HepG2 (cell line): ENCODE data around the gene TBL3. TPM values are rescaled to one million over a fixed set of nuclear protein-coding genes. Genes with fewer than 3 reads are reported as not detected.

ENCODE experiments used
- ARNTL ChIP-seq: sonication (generic); formaldehyde crosslinking; IDR thresholded peaks from 2 replicates; pipeline ENCODE4 v1.4.0; 2020; ENCODE audit warnings: mild to moderate bottlenecking, missing genetic modification reagents
- CHCHD3 ChIP-seq: sonication (generic); formaldehyde crosslinking; IDR thresholded peaks from 2 replicates; pipeline ENCODE4 v1.8.0; 2022; ENCODE audit warnings: mild to moderate bottlenecking, missing genetic modification reagents, moderate library complexity
- FOXA1 ChIP-seq, 2 experiments: fragments of 450-650 bp in 1 of 2; sonication (generic) in 1 of 2; formaldehyde crosslinking in 1 of 2; IDR thresholded peaks; 2 replicates each; pipeline versions ENCODE4 v1.4.0 to v1.6.1; 2016 to 2020; ENCODE audit warnings: missing genetic modification reagents in 1 of 2
- SP1 ChIP-seq, 2 experiments: fragments of 450-650 bp in 1 of 2; sonication (generic) in 1 of 2; formaldehyde crosslinking in 1 of 2; IDR thresholded peaks; 2 replicates each; pipeline versions ENCODE4 v1.4.0 to v1.6.1; 2016 to 2020; ENCODE audit warnings: missing genetic modification reagents in 1 of 2
- polyA plus RNA-seq, 8 experiments: library from polyadenylated mRNA; depleted of rRNA in 3 of 8; stranded (reverse) in 7 of 8; unstranded in 1 of 8; fragments of >200 nt; fragmentation: Illumina TruSeq in 4 of 8; extraction: Trizol in 4 of 8; gene quantifications; 2 replicates each; pipeline versions ENCODE4 v1.2.1 to v1.2.3, GENCODE V29; 2011 to 2016; ENCODE audit warnings: low read depth in 4 of 8, missing spikeins in 1 of 8, mixed read lengths in 1 of 8; ENCODE audit not compliant: insufficient read depth in 1 of 8
- total RNA-seq, 5 experiments: library from RNA; depleted of rRNA; stranded (reverse); fragments of >200 nt; fragmentation: Illumina TruSeq; extraction: Trizol; gene quantifications; 2 replicates each; pipeline ENCODE4 v1.2.3, GENCODE V29; 2016; ENCODE audit warnings: low read depth in 1 of 5
- TF ChIP-seq, protein P1 (sequence below): sonication (generic); formaldehyde crosslinking; IDR thresholded peaks from 2 replicates; pipeline ENCODE4 v1.5.1; 2020; ENCODE audit warnings: mild to moderate bottlenecking, missing genetic modification reagents
- TF ChIP-seq, protein P2 (sequence below): sonication (generic); formaldehyde crosslinking; IDR thresholded peaks from 2 replicates; pipeline ENCODE4 v1.4.0; 2020; ENCODE audit warnings: mild to moderate bottlenecking, missing genetic modification reagents

The TBL3 gene
- total and polyA plus RNA-seq, 2 of the 13 experiments (the other 11 are each of a cell fraction or from before 2014, with no cell fraction given) = 16.8 to 38.0 TPM

DNA sequence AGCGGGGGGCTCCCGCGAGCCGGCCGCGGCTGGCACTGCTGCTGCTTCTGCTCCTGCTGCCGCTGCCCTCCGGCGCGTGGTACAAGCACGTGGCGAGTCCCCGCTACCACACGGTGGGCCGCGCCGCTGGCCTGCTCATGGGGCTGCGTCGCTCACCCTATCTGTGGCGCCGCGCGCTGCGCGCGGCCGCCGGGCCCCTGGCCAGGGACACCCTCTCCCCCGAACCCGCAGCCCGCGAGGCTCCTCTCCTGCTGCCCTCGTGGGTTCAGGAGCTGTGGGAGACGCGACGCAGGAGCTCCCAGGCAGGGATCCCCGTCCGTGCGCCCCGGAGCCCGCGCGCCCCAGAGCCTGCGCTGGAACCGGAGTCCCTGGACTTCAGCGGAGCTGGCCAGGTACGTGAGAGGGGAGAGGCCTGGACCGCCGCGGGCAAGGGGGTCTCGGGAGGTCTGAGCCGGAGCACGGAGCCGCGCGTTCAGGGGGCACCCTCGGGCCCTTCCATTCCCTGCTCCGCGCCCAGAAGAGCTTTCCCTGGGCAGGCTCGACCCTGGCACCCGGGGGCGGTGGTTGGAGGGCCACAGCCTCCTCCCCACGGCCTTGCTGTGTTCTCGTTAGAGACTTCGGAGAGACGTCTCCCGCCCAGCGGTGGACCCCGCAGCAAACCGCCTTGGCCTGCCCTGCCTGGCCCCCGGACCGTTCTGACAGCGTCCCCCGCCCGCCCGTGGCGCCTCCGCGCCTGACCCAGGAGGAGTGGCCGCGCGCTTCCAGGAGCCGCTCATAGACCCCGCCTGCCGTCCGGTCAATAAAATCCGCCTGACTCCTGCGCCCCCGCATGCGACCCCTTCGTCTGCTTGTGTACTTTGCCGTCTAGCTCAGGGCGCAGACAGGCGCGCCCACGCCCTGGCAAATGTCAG is 48.3 kb downstream of the TBL3 start (continued):
- 0 out of 2 replicates have a peak, but pooled peaks have one; percentile 24 for TF ChIP-seq ARNTL (CRISPR knock-in tag)
- TF ChIP-seq FOXA1 (IDR thresholded peaks at IDR 0.05) = no peak
- TF ChIP-seq FOXA1 (CRISPR knock-in tag; IDR thresholded peaks at IDR 0.05) = 0 out of 2 replicates have a peak, but pooled peaks have one; percentile 22
- TF ChIP-seq, protein P1, sequence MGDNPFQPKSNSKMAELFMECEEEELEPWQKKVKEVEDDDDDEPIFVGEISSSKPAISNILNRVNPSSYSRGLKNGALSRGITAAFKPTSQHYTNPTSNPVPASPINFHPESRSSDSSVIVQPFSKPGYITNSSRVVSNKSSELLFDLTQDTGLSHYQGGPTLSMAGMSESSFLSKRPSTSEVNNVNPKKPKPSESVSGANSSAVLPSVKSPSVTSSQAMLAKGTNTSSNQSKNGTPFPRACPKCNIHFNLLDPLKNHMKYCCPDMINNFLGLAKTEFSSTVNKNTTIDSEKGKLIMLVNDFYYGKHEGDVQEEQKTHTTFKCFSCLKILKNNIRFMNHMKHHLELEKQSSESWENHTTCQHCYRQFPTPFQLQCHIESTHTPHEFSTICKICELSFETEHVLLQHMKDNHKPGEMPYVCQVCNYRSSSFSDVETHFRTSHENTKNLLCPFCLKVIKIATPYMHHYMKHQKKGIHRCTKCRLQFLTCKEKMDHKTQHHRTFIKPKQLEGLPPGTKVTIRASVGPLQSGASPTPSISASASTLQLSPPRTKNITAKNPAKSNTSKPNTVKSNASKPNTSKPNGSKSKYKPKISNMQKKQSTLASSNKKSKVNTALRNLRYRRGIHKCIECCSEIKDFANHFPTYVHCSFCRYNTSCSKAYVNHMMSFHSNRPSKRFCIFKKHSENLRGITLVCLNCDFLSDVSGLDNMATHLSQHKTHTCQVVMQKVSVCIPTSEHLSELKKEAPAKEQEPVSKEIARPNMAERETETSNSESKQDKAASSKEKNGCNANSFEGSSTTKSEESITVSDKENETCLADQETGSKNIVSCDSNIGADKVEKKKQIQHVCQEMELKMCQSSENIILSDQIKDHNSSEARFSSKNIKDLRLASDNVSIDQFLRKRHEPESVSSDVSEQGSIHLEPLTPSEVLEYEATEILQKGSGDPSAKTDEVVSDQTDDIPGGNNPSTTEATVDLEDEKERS (CRISPR knock-in tag) = no peak
- no peak for TF ChIP-seq SP1 (IDR thresholded peaks at IDR 0.05)
- TF ChIP-seq SP1 (CRISPR knock-in tag; IDR thresholded peaks at IDR 0.05) = no peak
- TF ChIP-seq CHCHD3 (CRISPR knock-in tag) = 0 out of 2 replicates have a peak, but pooled peaks have one; percentile 32
- TF ChIP-seq, protein P2, sequence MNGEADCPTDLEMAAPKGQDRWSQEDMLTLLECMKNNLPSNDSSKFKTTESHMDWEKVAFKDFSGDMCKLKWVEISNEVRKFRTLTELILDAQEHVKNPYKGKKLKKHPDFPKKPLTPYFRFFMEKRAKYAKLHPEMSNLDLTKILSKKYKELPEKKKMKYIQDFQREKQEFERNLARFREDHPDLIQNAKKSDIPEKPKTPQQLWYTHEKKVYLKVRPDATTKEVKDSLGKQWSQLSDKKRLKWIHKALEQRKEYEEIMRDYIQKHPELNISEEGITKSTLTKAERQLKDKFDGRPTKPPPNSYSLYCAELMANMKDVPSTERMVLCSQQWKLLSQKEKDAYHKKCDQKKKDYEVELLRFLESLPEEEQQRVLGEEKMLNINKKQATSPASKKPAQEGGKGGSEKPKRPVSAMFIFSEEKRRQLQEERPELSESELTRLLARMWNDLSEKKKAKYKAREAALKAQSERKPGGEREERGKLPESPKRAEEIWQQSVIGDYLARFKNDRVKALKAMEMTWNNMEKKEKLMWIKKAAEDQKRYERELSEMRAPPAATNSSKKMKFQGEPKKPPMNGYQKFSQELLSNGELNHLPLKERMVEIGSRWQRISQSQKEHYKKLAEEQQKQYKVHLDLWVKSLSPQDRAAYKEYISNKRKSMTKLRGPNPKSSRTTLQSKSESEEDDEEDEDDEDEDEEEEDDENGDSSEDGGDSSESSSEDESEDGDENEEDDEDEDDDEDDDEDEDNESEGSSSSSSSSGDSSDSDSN (CRISPR knock-in tag) = peak; percentile 17; the same call in 1 of the 2 replicates
- TF ChIP-seq, all 625 proteins: peak for 13
